ENCODE data around the gene STAC3.

DNA sequence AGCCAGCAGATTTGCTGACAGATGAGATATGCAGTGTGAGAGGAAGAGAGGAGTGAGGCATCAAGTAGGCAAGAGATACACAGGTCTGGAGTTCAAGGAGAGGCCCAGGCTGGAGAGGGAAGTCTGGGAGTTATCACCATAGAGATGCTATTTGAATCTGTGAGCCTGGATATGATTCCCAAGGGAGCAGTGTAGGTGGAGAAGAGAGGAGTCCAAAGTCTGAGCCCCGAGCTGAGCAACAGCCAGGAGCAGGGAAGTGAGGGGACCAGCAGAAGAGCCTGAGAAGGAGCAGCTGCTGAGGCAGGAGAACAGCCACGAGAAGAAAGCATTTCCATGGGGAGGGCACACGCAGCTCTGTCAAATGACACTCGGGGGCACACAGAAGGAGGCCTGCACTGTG lies 54.5 kb downstream of the STAC3 start:
- TF ChIP-seq CTCF (IDR thresholded peaks at IDR 0.05; ENCODE audit: low read depth, low read length, missing input control): no peak
- TF ChIP-seq EGR1 (IDR thresholded peaks at IDR 0.05; ENCODE audit: low read depth in 2 of 2): no peak
- TF ChIP-seq REST (IDR thresholded peaks at IDR 0.05): no peak
- TF ChIP-seq YY1 (IDR thresholded peaks at IDR 0.05): no peak
- no peak for TF ChIP-seq RXRA (IDR thresholded peaks at IDR 0.05)
- no peak for TF ChIP-seq RAD21 (IDR thresholded peaks at IDR 0.05)
- TF ChIP-seq, protein P1, sequence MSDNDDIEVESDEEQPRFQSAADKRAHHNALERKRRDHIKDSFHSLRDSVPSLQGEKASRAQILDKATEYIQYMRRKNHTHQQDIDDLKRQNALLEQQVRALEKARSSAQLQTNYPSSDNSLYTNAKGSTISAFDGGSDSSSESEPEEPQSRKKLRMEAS (IDR thresholded peaks at IDR 0.05): no peak
- TF ChIP-seq TAF1 (conservative IDR thresholded peaks at IDR 0.05): no peak
- no peak for TF ChIP-seq JUND (IDR thresholded peaks at IDR 0.05)
- no peak for TF ChIP-seq GABPA (IDR thresholded peaks at IDR 0.05 in 1 of 2, conservative IDR thresholded peaks at IDR 0.05 in 1 of 2)
- no peak for TF ChIP-seq ATF3 (IDR thresholded peaks at IDR 0.05)
- TF ChIP-seq ZBTB33 (IDR thresholded peaks at IDR 0.05): no peak
